GM12872 (cell line): ENCODE data around the gene NRSN2.
A peak's percentile ranks its signal among the peaks of the same experiment; 100 is the strongest.

Experiments
- TF ChIP-seq, protein P1 (sequence below): IDR thresholded peaks from 3 replicates; pipeline ENCODE4 v1.5.1; 2011; ENCODE audit warnings: low read depth, mild to moderate bottlenecking, low read length, moderate library complexity; ENCODE audit not compliant: insufficient read depth

Gene NRSN2

DNA sequence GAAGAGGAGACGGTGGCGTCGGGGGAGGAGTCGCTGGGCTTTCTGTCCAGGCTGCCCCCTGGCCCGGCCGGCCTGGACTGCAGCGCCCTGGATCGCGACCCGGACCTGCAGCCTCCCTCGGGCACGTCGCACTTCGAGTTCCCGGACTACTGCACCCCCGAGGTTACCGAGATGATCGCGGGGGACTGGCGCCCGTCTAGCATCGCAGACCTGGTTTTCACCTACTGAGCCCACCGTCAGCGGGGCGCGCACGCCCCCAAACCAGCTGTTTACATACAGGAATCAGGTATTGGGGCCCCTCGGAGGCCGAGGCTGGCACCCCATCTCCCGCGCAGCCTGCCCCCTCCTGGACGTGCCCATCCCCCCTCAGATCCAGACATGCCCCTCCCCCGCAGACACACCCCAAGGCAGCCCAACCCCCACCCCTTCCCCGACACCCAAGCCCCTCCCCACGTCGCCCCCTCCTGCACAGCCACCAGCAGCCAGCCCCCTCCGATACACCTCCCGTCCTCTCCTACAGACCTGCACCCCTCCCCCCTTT is 20.2 kb upstream of the NRSN2 start:
- TF ChIP-seq, protein P1, sequence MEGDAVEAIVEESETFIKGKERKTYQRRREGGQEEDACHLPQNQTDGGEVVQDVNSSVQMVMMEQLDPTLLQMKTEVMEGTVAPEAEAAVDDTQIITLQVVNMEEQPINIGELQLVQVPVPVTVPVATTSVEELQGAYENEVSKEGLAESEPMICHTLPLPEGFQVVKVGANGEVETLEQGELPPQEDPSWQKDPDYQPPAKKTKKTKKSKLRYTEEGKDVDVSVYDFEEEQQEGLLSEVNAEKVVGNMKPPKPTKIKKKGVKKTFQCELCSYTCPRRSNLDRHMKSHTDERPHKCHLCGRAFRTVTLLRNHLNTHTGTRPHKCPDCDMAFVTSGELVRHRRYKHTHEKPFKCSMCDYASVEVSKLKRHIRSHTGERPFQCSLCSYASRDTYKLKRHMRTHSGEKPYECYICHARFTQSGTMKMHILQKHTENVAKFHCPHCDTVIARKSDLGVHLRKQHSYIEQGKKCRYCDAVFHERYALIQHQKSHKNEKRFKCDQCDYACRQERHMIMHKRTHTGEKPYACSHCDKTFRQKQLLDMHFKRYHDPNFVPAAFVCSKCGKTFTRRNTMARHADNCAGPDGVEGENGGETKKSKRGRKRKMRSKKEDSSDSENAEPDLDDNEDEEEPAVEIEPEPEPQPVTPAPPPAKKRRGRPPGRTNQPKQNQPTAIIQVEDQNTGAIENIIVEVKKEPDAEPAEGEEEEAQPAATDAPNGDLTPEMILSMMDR = no peak

DNA sequence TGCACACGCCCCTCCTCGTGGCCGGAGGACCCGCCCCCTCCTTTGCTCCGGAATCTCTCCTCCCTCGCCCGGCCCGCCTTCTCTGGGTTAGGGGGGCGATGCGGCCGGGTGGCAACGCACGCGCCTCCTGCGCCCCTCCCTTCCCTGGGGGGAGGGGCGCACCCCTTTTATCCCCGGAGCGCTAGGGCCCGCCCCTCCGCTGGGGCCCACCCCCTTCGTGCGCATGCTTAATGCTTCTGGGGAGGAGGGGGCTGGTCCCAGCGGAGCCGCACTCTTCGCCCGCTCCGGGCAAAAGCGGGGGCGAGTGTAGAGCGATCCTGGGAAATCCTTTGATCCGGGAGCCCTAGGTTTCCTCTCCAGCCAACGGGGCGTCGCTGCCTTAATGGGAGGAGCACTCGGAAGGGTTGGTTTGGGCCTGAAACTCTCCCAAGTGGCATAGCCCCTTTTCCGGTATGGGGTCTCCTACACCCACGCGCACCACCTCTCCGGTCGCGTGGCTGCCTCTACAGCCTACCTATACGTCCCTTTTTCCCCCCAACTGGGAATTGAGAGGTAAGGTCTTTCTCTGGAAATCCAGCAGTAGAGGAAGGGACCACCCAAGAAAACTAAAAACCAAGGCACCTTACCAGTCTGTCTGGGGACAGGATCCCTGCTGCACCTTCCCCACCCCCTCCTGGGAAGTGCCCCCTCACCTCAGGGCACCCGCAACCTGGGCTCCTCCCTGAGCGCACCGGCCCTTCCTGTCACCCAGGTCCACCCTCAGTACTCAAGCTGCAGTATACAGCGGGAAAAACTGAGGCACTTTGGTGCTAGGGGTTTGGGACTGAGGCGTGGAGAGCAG is 19.5 kb upstream of the NRSN2 start:
- TF ChIP-seq, protein P1 = no peak

DNA sequence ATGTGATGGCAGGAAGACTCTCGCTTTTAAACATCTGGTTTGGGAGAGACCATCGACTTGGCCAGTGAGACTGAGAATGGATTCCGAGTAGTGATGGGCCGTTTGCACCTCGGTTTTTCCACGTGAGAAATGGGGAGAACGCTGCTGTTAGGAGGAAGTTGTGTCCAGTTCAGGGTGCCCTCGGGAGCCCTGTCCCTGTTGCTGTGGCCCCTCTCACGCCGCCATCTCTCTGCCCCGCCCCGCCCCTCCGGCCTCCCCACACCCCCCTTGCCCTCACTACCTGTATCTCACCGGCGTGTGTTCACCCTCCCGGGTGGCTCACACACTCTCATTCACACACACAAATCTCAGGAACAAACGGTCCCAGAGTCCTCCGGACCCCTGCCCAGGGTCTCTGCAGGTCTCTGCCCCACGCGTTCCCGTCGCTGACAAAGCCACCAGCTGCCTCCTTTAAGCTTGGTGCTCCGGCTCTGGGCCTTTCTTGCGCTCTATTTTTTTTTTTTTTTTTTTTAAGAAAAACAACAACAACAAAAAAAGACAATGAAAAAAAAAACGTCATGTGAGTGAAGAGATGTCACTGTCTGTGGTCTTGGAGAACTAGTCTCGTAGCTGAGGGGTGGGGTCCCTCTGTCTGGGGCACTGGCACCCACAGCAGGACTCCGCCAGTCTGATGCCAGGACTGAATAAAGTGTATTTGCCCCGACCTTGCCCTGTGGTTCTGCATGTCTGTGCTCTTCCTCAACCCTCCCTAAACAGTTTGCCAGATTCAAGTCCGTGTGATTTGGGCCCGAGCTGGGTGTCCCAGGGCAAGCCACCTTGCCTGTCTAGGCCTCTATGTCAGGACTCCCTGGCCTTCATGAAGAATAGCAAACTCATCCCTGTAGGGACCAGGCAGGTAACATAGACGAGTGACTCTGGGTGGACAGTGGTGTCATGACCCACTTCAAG is 18.6 kb upstream of the NRSN2 start:
- TF ChIP-seq, protein P1 = no peak

DNA sequence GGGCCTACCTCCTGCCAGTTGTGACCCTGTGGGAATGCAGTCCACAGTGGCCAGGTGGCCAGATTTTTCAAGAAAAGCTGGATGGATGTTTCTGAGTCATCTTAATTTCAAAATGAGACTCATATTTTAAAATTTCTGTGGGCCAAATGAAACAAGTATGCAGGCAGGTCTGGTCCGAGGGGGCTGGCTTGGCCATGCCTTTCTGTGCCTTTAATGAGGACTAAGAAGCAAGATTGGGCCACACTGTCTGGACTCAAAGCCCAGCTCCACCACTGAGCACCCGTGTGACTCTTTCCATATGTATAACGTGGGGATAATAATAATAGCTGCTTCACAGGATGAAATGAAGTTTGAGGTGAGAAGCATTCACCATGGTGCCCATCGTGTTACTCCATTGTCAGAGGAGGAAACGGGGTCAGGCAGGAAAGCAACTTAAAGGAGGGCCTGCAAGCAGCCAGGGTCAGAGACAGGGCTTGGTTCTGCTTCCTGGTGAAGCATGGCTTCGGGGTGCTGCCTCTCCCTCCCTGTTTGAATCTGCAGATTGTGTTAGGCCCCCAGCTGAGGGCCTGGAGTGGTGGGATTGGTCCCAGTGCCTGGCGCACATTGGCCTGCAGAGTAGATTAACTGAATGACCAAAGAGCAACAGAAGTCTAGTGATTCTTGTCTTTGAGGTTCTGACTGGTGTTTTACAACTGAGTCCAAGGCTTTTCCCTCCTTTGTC is 17.8 kb upstream of the NRSN2 start:
- TF ChIP-seq, protein P1 = no peak

DNA sequence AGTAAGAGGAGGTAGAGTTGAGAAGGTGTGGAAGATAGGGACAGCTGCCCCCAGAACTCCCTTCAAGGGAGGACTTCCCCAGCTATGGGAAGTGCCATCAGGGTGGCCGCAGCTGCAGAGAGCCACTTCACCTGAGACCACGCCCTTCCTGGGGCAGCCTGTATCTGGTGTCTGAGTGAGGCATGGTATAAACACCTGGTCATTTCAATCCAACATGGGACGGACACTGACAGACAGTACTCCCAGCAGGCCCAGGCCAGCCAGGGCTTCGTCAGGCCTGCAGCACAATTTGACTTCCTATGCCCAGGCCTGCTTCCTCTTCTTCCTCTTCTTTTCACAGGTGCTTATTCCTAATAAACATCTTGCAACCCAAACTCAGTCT is 17.1 kb upstream of the NRSN2 start:
- TF ChIP-seq, protein P1 = no peak

DNA sequence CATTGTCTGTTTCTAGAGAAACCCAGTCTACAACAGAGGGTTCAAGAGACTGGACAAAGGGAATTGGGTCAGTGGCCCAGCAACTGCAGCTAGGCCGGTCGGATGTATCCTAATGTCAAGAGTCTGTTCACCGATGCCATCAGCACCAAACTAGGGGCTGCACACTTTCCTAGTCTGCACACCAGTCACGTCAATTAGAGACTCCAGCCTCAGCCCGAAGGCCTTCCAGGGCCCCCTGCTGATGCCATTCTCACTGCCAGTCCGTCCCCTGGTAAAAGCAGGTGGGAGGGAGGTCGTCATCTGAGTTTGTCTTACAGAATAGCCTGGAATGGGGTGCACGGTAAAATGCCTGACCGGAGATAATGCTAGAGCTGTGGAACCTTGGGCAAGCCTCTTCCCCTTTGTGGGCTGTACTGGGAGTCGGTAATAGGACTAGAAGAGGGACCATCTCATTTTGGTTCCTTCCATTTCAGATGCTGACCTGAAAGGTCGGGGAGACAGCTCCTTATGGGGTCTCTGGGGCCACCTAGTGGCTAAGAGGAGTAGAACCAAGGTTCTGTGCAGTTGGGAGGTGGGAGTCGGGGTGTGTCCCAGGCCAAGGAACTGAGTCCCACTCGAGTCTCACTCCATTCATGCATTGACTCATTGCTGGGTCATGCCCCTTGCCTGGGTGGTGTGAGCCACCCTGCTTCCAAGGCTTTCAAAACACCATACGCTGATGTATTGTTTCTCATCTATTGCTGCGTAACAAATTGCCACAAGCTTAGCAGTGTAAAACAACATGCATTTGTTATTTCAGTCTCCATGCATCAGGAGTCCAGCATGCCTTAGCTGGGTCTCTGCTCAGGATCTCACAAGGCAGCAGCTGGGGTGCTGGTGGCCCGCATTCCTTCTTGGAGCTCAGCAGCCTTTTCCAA is 16.4 kb upstream of the NRSN2 start:
- TF ChIP-seq, protein P1 = peak; percentile 94
